Stimulated activated CD8-positive, alpha-beta memory T cell treated with anti-CD3 and anti-CD28 coated beads, Interleukin-2, amount 100 ng/mL, for 48 hours (primary cell): ENCODE results near the gene DCC.
"Not testable (repeated sequence)": the region's sequence is repeated elsewhere in the genome, so short reads cannot be mapped to it uniquely, and the experiment has no call there.

ENCODE experiments used
- DNase-seq, 2 donors: peaks; one replicate each; pipeline ENCODE4 v3.0.0-alpha.2; 2020; ENCODE audit warnings: low read depth in 2 of 2

The DCC gene

GRCh38 chr18:52352920-52353319 lies 12.9 kb downstream of the DCC start:
- DNase-seq = no peak

- no peak for DNase-seq
Measured at GRCh38 chr18:52353589-52353988, 13.6 kb downstream of the DCC start.

- DNase-seq = no peak
Measured at GRCh38 chr18:52363861-52364260, 23.9 kb downstream of the DCC start.

- not testable (repeated sequence) for DNase-seq
Measured at GRCh38 chr18:52366851-52367250, 26.9 kb downstream of the DCC start.

- DNase-seq = no peak
Measured at GRCh38 chr18:52367953-52368742, 28.2 kb downstream of the DCC start.

GRCh38 chr18:52370841-52371240 lies 30.8 kb downstream of the DCC start:
- DNase-seq = no peak

- DNase-seq = no peak
Measured at GRCh38 chr18:52376104-52376503, 36.1 kb downstream of the DCC start.

- DNase-seq = no peak
Measured at GRCh38 chr18:52377094-52377493, 37.1 kb downstream of the DCC start.

GRCh38 chr18:52386306-52386705 lies 46.3 kb downstream of the DCC start:
- DNase-seq = no peak

GRCh38 chr18:52387175-52387574 lies 47.2 kb downstream of the DCC start:
- no peak for DNase-seq

- DNase-seq = no peak
Measured at GRCh38 chr18:52391810-52392559, 52.0 kb downstream of the DCC start.

GRCh38 chr18:52394602-52395001 lies 54.6 kb downstream of the DCC start:
- no peak for DNase-seq

- DNase-seq = no peak
Measured at GRCh38 chr18:52395146-52395852, 55.3 kb downstream of the DCC start.

GRCh38 chr18:52401236-52401635 lies 61.2 kb downstream of the DCC start:
- no peak for DNase-seq

GRCh38 chr18:52402814-52403213 lies 62.8 kb downstream of the DCC start:
- no peak for DNase-seq

GRCh38 chr18:52403291-52404021 lies 63.5 kb downstream of the DCC start:
- DNase-seq = no peak

- DNase-seq = no peak
Measured at GRCh38 chr18:52408800-52409302, 68.9 kb downstream of the DCC start.

- DNase-seq = no peak
Measured at GRCh38 chr18:52409727-52410126, 69.7 kb downstream of the DCC start.

GRCh38 chr18:52415131-52415530 lies 75.1 kb downstream of the DCC start:
- DNase-seq = no peak

- DNase-seq = no peak
Measured at GRCh38 chr18:52422985-52423601, 83.1 kb downstream of the DCC start.

GRCh38 chr18:52426041-52426440 lies 86.0 kb downstream of the DCC start:
- no peak for DNase-seq
